ENCODE results near the gene FBXW8.

DNA sequence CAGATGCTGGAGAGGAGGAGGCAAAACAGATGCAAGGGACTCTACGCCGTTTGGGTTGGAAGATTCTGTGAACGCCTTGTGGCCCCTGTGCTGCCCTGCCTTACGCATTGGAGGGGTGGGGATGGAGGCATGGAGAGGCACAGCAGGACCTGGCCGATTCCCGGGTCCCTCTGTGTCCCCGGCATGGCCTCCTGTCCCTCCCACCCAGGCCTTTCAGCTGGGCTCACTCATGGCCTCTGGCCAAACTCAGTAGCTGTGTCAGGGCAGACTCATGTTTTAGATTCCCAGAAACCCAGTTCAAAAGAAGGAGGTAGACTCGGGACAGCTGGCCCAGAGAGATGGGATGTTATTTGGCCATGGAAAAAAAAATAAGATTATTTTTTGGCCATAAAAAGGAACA lies 148.4 kb downstream of the FBXW8 start:
- TF ChIP-seq, protein P1, sequence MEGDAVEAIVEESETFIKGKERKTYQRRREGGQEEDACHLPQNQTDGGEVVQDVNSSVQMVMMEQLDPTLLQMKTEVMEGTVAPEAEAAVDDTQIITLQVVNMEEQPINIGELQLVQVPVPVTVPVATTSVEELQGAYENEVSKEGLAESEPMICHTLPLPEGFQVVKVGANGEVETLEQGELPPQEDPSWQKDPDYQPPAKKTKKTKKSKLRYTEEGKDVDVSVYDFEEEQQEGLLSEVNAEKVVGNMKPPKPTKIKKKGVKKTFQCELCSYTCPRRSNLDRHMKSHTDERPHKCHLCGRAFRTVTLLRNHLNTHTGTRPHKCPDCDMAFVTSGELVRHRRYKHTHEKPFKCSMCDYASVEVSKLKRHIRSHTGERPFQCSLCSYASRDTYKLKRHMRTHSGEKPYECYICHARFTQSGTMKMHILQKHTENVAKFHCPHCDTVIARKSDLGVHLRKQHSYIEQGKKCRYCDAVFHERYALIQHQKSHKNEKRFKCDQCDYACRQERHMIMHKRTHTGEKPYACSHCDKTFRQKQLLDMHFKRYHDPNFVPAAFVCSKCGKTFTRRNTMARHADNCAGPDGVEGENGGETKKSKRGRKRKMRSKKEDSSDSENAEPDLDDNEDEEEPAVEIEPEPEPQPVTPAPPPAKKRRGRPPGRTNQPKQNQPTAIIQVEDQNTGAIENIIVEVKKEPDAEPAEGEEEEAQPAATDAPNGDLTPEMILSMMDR (conservative IDR thresholded peaks at IDR 0.05) = no peak
- no peak for TF ChIP-seq ZFX (IDR thresholded peaks at IDR 0.05)
